Lower leg skin (tissue), 3 donors: ENCODE data around the gene N4BP3.
"Not testable (repeated sequence)": the region's sequence is repeated elsewhere in the genome, so short reads cannot be mapped to it uniquely, and the experiment has no call there.

Experiments used
- POLR2A ChIP-seq, 2 donors: fragments of 450-650 bp; IDR thresholded peaks; one replicate each; pipeline ENCODE4 v1.6.1; 2016 to 2017; ENCODE audit warnings: antibody characterized with exemption in 2 of 2, mild to moderate bottlenecking in 1 of 2, moderate library complexity in 1 of 2
- TF ChIP-seq, protein P1 (sequence below), 3 donors: fragments of 450-650 bp; IDR thresholded peaks; one replicate each; pipeline ENCODE4 v1.5.1; 2016; ENCODE audit warnings: antibody characterized with exemption in 3 of 3, mild to moderate bottlenecking in 3 of 3, moderate library complexity in 2 of 3

- TF ChIP-seq, protein P1, sequence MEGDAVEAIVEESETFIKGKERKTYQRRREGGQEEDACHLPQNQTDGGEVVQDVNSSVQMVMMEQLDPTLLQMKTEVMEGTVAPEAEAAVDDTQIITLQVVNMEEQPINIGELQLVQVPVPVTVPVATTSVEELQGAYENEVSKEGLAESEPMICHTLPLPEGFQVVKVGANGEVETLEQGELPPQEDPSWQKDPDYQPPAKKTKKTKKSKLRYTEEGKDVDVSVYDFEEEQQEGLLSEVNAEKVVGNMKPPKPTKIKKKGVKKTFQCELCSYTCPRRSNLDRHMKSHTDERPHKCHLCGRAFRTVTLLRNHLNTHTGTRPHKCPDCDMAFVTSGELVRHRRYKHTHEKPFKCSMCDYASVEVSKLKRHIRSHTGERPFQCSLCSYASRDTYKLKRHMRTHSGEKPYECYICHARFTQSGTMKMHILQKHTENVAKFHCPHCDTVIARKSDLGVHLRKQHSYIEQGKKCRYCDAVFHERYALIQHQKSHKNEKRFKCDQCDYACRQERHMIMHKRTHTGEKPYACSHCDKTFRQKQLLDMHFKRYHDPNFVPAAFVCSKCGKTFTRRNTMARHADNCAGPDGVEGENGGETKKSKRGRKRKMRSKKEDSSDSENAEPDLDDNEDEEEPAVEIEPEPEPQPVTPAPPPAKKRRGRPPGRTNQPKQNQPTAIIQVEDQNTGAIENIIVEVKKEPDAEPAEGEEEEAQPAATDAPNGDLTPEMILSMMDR (IDR thresholded peaks at IDR 0.05): not testable (repeated sequence)
- not testable (repeated sequence) for TF ChIP-seq POLR2A (IDR thresholded peaks at IDR 0.05)
Measured at GRCh38 chr5:178087199-178087598, 26.1 kb upstream of the N4BP3 start.
